HepG2 (cell line): ENCODE results near the gene NAV2. TPM values are rescaled to one million over a fixed set of nuclear protein-coding genes. Genes with fewer than 3 reads are reported as not detected.

ENCODE experiments used
- AHDC1 ChIP-seq: sonication (generic); formaldehyde crosslinking; IDR thresholded peaks from 2 replicates; pipeline ENCODE4 v1.5.1; 2020; ENCODE audit warnings: mild to moderate bottlenecking, missing genetic modification reagents, borderline replicate concordance
- E2F5 ChIP-seq: sonication (generic); formaldehyde crosslinking; conservative IDR thresholded peaks from 2 replicates; pipeline ENCODE4 v1.4.0; 2020; ENCODE audit warnings: missing genetic modification reagents
- FOSL1 ChIP-seq: sonication (generic); formaldehyde crosslinking; IDR thresholded peaks from 2 replicates; pipeline ENCODE4 v1.9.0; 2021; ENCODE audit warnings: missing genetic modification reagents, borderline replicate concordance
- FOXK1 ChIP-seq: sonication (generic); formaldehyde crosslinking; IDR thresholded peaks from 2 replicates; pipeline ENCODE4 v1.4.0; 2020; ENCODE audit warnings: low read depth, missing genetic modification reagents, borderline replicate concordance
- KLF13 ChIP-seq: sonication (generic); formaldehyde crosslinking; IDR thresholded peaks from 2 replicates; pipeline ENCODE4 v1.4.0; 2020; ENCODE audit warnings: mild to moderate bottlenecking, missing genetic modification reagents
- NR0B2 ChIP-seq: sonication (generic); formaldehyde crosslinking; IDR thresholded peaks from 2 replicates; pipeline ENCODE4 v1.4.0; 2020; ENCODE audit warnings: mild to moderate bottlenecking, missing genetic modification reagents
- POLR2AphosphoS2 ChIP-seq: IDR thresholded peaks from 2 replicates; pipeline ENCODE4 v1.6.1; 2011; ENCODE audit warnings: low read depth, low read length, improper control_type of control experiment
- RBM22 ChIP-seq: fragments of 200-400 bp; formaldehyde crosslinking; optimal IDR thresholded peaks from 2 replicates; pipeline ENCODE3; 2017; ENCODE audit warnings: mild to moderate bottlenecking, low read length, moderate library complexity
- TERF1 ChIP-seq: sonication (generic); formaldehyde crosslinking; IDR thresholded peaks from 2 replicates; pipeline ENCODE4 v1.8.0; 2022; ENCODE audit warnings: mild to moderate bottlenecking, missing genetic modification reagents, moderate library complexity
- THAP9 ChIP-seq: sonication (generic); formaldehyde crosslinking; IDR thresholded peaks from 2 replicates; pipeline ENCODE4; 2020; ENCODE audit warnings: missing genetic modification reagents, mild to moderate bottlenecking, borderline replicate concordance
- TRIM24 ChIP-seq: sonication (generic); formaldehyde crosslinking; IDR thresholded peaks from 2 replicates; pipeline ENCODE4 v1.8.0; 2022; ENCODE audit warnings: mild to moderate bottlenecking, missing genetic modification reagents
- ZNF230 ChIP-seq: sonication (generic); formaldehyde crosslinking; IDR thresholded peaks from 2 replicates; pipeline ENCODE4 v1.4.0; 2020; ENCODE audit warnings: mild to moderate bottlenecking, missing genetic modification reagents
- ZNF513 ChIP-seq: sonication (generic); formaldehyde crosslinking; conservative IDR thresholded peaks from 2 replicates; pipeline ENCODE4 v1.5.0; 2020; ENCODE audit warnings: missing genetic modification reagents
- ZNF546 ChIP-seq: sonication (generic); formaldehyde crosslinking; conservative IDR thresholded peaks from 2 replicates; pipeline ENCODE4 v1.8.1; 2023; ENCODE audit warnings: mild to moderate bottlenecking, missing genetic modification reagents
- ZNF816 ChIP-seq: sonication (generic); formaldehyde crosslinking; IDR thresholded peaks from 2 replicates; pipeline ENCODE4 v1.8.0; 2022; ENCODE audit warnings: missing genetic modification reagents, mild to moderate bottlenecking, borderline replicate concordance
- ZSCAN22 ChIP-seq: sonication (generic); formaldehyde crosslinking; IDR thresholded peaks from 2 replicates; pipeline ENCODE4 v1.4.0; 2020; ENCODE audit warnings: mild to moderate bottlenecking, missing genetic modification reagents
- polyA plus RNA-seq, 8 experiments: library from polyadenylated mRNA; depleted of rRNA in 3 of 8; stranded (reverse) in 7 of 8; unstranded in 1 of 8; fragments of >200 nt; fragmentation: Illumina TruSeq in 4 of 8; extraction: Trizol in 4 of 8; gene quantifications; 2 replicates each; pipeline versions ENCODE4 v1.2.1 to v1.2.3, GENCODE V29; 2011 to 2016; ENCODE audit warnings: low read depth in 4 of 8, missing spikeins in 1 of 8, mixed read lengths in 1 of 8; ENCODE audit not compliant: insufficient read depth in 1 of 8
- total RNA-seq, 5 experiments: library from RNA; depleted of rRNA; stranded (reverse); fragments of >200 nt; fragmentation: Illumina TruSeq; extraction: Trizol; gene quantifications; 2 replicates each; pipeline ENCODE4 v1.2.3, GENCODE V29; 2016; ENCODE audit warnings: low read depth in 1 of 5

Gene NAV2
- total and polyA plus RNA-seq, 2 of the 13 experiments (the other 11 are each of a cell fraction or from before 2014, with no cell fraction given) = 9.3 to 34.6 TPM

GRCh38 chr11:20011307-20011951, 298.8 kb downstream of the NAV2 start (continued):
- no peak for TF ChIP-seq TERF1
- no peak for TF ChIP-seq TRIM24 (CRISPR knock-in tag)
- TF ChIP-seq FOSL1 (CRISPR knock-in tag) = peak; percentile 23; the same call in 1 of the 2 replicates
- peak; percentile 80; the same call in 1 of the 2 replicates for TF ChIP-seq AHDC1 (CRISPR knock-in tag)
- TF ChIP-seq THAP9 = no peak
- no peak for TF ChIP-seq POLR2AphosphoS2
- TF ChIP-seq ZNF816 = no peak; the same call in 1 of the 2 replicates
- no peak for TF ChIP-seq ZNF230 (CRISPR knock-in tag)
- TF ChIP-seq ZSCAN22 = no peak
- TF ChIP-seq FOXK1 (CRISPR knock-in tag) = peak; percentile 87; the same call in 1 of the 2 replicates
- TF ChIP-seq NR0B2 = no peak
- TF ChIP-seq ZNF513 (CRISPR knock-in tag) = no peak
- no peak for TF ChIP-seq KLF13
- TF ChIP-seq RBM22 = no peak
- TF ChIP-seq E2F5 (CRISPR knock-in tag) = no peak
- TF ChIP-seq ZNF546 = no peak
